ENCODE measurements around the gene ALDH1L2. TPM values are rescaled to one million over a fixed set of nuclear protein-coding genes. Genes with fewer than 3 reads are reported as not detected.
"Not testable (repeated sequence)": the region's sequence is repeated elsewhere in the genome, so short reads cannot be mapped to it uniquely, and the experiment has no call there.

The ALDH1L2 gene
- total RNA-seq, 1 donor from 2014 or later: 68.9 TPM

DNA sequence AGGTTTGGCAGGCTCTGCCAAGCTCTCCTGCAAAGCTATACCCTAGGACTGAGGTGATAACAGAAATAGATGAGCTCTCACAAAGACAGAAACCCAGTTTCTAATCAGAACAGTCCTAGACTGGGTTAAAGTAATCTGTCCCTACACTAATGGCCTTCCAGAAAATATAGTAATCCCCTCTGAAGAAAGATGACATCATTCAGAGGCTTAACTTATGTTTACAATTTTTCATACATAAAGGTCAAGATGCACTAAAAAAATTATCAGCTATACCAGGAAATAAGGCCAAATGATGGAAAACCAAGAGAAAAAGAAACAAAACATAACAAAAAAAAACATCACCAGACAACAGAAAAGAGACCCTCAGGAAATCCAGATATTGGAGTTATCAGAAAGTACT is 18.4 kb upstream of the ALDH1L2 start:
- Histone ChIP-seq H3K4me3 (no peak overlapping the region), H3K27me3 (no peaks in the 10 kb centered on the region), H3K27ac (no peak overlapping the region), H3K4me1 (no peaks in the 10 kb centered on the region), H3K36me3 (no peaks in the 10 kb centered on the region), H3K9me3 (no peaks in the 10 kb centered on the region)
- TF ChIP-seq CTCF (IDR thresholded peaks at IDR 0.05): no peak
- intact Hi-C loops (cut with DNase I): no loop called here
- DNase-seq (ENCODE audit: low spot score in 2 of 2): no peak

GRCh38 chr12:105100998-105101397 is 16.7 kb upstream of the ALDH1L2 start:
- Histone ChIP-seq H3K4me1 (no peaks in the 10 kb centered on the region), H3K9me3 (no peaks in the 10 kb centered on the region), H3K36me3 (no peaks in the 10 kb centered on the region), H3K27ac (no peak overlapping the region), H3K27me3 (no peaks in the 10 kb centered on the region), H3K4me3 (no peak overlapping the region)
- no peak for DNase-seq (ENCODE audit: low spot score in 2 of 2)
- TF ChIP-seq CTCF (IDR thresholded peaks at IDR 0.05): peak in 2 of 3 experiments; percentile 11 to 36
- intact Hi-C loops (cut with DNase I): no loop called here

GRCh38 chr12:105100207-105100985 is 16.1 kb upstream of the ALDH1L2 start:
- Histone ChIP-seq H3K9me3 (peaks cover 0 to 4% of the 10 kb centered on the region in 2 donors), H3K27ac (no peak overlapping the region), H3K27me3 (no peaks in the 10 kb centered on the region), H3K36me3 (no peaks in the 10 kb centered on the region), H3K4me3 (no peak overlapping the region), H3K4me1 (no peaks in the 10 kb centered on the region)
- intact Hi-C loops (cut with DNase I): no loop called here
- no peak for TF ChIP-seq CTCF (IDR thresholded peaks at IDR 0.05)
- DNase-seq (ENCODE audit: low spot score in 2 of 2): no peak

GRCh38 chr12:105099356-105099755 is 15.1 kb upstream of the ALDH1L2 start:
- peaks cover 0 to 6% of the 10 kb centered on the region in 2 donors for H3K9me3 ChIP-seq
- H3K27me3 ChIP-seq: no peaks in the 10 kb centered on the region
- intact Hi-C loops (cut with DNase I): no loop called here
- no peak for DNase-seq (ENCODE audit: low spot score in 2 of 2)
- no peak overlapping the region for H3K4me3 ChIP-seq
- no peak overlapping the region for H3K27ac ChIP-seq
- TF ChIP-seq CTCF (IDR thresholded peaks at IDR 0.05): no peak
- no peaks in the 10 kb centered on the region for H3K4me1 ChIP-seq
- no peaks in the 10 kb centered on the region for H3K36me3 ChIP-seq

DNA sequence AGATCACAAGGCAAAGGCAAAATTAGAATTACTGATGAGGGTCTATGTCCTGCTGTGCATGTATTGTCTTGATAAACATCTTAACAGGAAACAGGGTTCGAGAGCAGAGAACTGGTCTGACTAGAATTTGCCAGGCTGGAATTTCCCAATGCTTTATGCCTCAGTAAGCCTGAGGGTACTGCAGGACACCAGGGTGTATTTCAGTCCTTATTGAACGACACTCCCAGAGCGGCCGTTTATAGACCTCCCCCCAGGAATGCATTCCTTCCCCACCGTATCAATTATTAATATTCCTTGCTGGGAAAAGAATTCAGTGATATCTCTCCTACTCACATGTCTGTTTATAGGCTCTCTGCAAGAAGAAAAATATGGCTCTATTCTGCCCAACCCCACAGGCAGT is 11.1 kb upstream of the ALDH1L2 start:
- H3K4me1 ChIP-seq; H3K27ac ChIP-seq; H3K36me3 ChIP-seq; DNase-seq (ENCODE audit: low spot score in 2 of 2); H3K27me3 ChIP-seq; H3K9me3 ChIP-seq; H3K4me3 ChIP-seq; intact Hi-C loops (cut with DNase I): not testable (repeated sequence)

DNA sequence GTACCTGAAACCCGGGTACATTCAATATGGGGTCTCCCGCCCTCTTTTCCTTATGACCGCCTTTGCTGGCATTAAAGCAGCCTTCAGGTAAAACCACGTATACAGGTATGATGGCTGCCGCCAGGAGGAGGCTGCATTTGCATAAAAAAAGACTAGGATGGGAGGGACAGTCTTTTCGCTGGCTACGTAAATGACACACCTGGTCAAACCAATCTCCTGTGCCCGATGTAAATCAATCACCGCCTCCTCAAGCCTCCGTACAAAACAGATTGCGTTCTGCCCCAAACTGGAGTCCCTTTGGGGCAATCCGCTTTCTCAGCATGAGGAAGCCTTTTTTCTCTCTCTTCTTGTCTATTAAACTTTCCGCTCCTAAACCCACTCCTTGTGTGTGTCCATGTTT is 8.1 kb upstream of the ALDH1L2 start:
- H3K27me3 ChIP-seq: no peaks in the 10 kb centered on the region
- DNase-seq (ENCODE audit: low spot score in 2 of 2): no peak
- H3K36me3 ChIP-seq: no peaks in the 10 kb centered on the region
- peaks cover 0 to 6% of the 10 kb centered on the region in 2 donors for H3K9me3 ChIP-seq
- H3K4me3 ChIP-seq: no peak overlapping the region
- intact Hi-C loops (cut with DNase I): no loop called here
- no peak for TF ChIP-seq CTCF (IDR thresholded peaks at IDR 0.05)
- no peak overlapping the region for H3K27ac ChIP-seq
- H3K4me1 ChIP-seq: no peaks in the 10 kb centered on the region
